Measurements from ENCODE around the gene SSBP4. TPM values are rescaled to one million over a fixed set of nuclear protein-coding genes. Genes with fewer than 3 reads are reported as not detected.

The SSBP4 gene
- total and polyA plus RNA-seq, 9 of the 15 experiments (the other 6 are each of a cell fraction or from before 2014, with no cell fraction given), result 1.1 to 189 (median 39.0) TPM

GRCh38 chr19:18414504-18415177, 4.6 kb upstream of the SSBP4 start (continued):
- TF ChIP-seq HES1 (IDR thresholded peaks at IDR 0.05; ENCODE audit: low read depth) (no peak), ZBTB9 (CRISPR knock-in tag; IDR thresholded peaks at IDR 0.05) (peak; percentile 40; the same call in 1 of the 2 replicates), SAFB (IDR thresholded peaks at IDR 0.05; ENCODE audit: borderline replicate concordance, low read depth, low read length) (no peak), TEAD1 (CRISPR knock-in tag; IDR thresholded peaks at IDR 0.05) (0 out of 4 replicates have a peak, but pooled peaks of 1 of the 2 experiments have one; percentile 32), TBL1XR1 (IDR thresholded peaks at IDR 0.05; ENCODE audit: low read length in 2 of 2) (peak in 1 of 2 experiments; percentile 15; a peak in 1 of 4 replicates), SOX6 (IDR thresholded peaks at IDR 0.05) (no peak), MECOM (CRISPR knock-in tag; IDR thresholded peaks at IDR 0.05) (no peak), DMBX1 (CRISPR knock-in tag; IDR thresholded peaks at IDR 0.05; ENCODE audit: borderline replicate concordance) (peak; percentile 58), ZZZ3 (IDR thresholded peaks at IDR 0.05) (no peak), SMAD3 (CRISPR knock-in tag; conservative IDR thresholded peaks at IDR 0.05) (no peak), ZNF695 (CRISPR knock-in tag; IDR thresholded peaks at IDR 0.05) (no peak), CBFA2T3 (IDR thresholded peaks at IDR 0.05) (no peak), CTCF (IDR thresholded peaks at IDR 0.05 in 2 of 3, conservative IDR thresholded peaks at IDR 0.05 in 1 of 3; ENCODE audit: insufficient read depth in 2 of 3, low read depth in 1 of 3, low read length in 3 of 3) (no peak), HDAC3 (IDR thresholded peaks at IDR 0.05; ENCODE audit: borderline replicate concordance, partially characterized antibody) (no peak), POLR3G (IDR thresholded peaks at IDR 0.05; ENCODE audit: extremely low read depth, insufficient read length, insufficient replicate concordance) (no peak), ARID2 (IDR thresholded peaks at IDR 0.05) (no peak), ZNF589 (CRISPR knock-in tag; IDR thresholded peaks at IDR 0.05; ENCODE audit: low read depth) (no peak), E4F1 (CRISPR knock-in tag; IDR thresholded peaks at IDR 0.05; ENCODE audit: borderline replicate concordance) (no peak), TAF15 (IDR thresholded peaks at IDR 0.05; ENCODE audit: low read depth, low read length) (no peak), POLR2A (conservative IDR thresholded peaks at IDR 0.05) (peak; percentile 69), PREB (CRISPR knock-in tag; IDR thresholded peaks at IDR 0.05) (no peak), POLR2AphosphoS5 (IDR thresholded peaks at IDR 0.05; ENCODE audit: control insufficient read depth, insufficient read depth, low read depth, low read length) (peak; percentile 65)

All from K562 (cell line).